DMS53 treated with DMSO at 0.1 percent for 48 hours (cell line): ENCODE measurements around the gene EZR.

Source experiments
- DNase-seq: peaks from one replicate; lab custom pipeline; 2025; ENCODE audit not compliant: unreplicated experiment; lab: John Stamatoyannopoulos, UW

The EZR gene

DNA sequence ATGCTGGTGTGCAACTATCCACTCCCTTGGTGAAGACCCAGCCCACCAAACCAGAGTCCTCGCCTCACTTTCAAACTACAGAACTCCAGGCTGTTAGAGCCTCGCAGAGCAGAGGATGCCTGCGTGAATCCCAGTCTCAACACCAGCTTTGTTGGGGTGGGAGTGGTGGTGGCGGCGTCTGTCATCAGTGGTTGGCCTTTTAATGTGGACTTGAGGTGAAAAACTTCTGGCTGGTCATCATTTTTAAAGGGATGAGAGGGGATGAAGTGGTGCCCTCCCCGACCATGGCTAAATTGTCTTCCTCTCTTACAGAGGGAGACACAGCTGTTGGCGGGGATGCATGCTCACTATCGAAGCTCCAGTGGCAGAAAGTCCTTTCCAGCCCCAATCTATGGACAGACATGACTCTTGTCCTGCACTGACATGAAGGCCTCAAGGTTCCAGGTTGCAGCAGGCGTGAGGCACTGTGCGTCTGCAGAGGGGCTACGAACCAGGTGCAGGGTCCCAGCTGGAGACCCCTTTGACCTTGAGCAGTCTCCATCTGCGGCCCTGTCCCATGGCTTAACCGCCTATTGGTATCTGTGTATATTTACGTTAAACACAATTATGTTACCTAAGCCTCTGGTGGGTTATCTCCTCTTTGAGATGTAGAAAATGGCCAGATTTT lies 54.9 kb downstream of the EZR start:
- DNase-seq: no peak

DNA sequence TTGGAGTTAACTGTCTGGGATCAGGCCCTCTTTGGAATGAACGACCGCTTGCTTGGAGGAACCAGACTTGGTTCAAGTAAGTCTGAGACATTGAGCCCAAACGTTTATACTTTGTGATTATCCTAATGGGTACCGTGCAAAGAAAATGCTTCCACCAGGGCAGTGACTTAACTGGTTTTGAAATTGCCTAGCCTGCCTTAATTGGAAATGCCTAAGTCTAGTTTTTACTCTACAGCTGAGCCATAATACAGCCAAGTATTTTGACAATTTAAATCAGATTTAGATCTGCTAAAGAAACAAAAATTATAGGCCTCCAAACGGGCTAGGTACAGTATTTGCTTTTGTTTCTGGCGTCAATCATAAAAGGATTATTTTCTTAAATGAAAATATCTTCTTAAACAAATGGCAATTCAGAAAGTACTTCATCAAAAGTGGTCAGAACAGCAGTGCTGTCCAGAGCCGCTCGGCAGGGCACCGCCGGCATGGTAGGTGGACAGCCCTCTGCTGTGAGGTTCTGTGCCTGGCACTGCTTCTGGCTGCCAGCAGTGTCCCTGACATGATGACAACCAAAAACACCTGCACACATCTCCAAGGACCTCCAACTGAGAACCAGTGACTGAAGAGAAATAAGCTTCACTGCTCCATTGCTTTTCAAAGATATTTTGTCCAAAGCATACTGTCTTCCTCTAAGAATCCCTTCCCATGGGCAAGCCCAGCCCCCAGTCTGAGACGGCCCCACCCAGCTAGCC lies 55.6 kb downstream of the EZR start:
- no peak for DNase-seq

DNA sequence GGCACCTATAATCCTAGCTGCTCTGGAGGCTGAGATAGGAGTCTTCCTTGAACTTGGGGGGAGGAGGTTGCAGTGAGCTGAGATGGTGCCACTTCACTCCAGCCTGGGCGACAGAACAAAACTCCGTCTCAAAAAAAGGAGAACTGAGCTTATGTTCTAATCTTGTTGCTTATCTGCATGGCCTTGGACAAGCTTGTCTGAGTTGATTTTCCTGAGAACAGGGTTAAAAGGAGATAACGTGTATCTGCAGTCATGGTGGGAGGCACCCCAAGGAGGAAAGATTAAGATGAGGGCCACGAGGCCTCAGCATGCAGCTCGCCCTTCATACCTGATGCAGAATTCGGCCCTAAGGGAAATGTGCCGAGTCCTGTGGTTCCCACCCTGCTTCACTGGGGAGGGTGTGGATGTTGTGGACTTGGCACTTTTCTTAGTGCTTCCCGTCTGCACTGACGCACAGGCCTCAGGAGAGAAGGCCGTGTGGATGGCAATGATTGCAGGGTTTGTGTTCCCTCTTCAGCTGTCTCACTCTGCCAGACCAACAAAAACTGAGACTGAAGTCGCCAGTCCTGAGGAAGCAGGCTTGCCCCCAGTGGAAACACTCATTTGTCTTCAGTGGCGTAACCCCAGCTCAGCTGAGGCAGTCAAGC lies 56.3 kb downstream of the EZR start:
- no peak for DNase-seq

DNA sequence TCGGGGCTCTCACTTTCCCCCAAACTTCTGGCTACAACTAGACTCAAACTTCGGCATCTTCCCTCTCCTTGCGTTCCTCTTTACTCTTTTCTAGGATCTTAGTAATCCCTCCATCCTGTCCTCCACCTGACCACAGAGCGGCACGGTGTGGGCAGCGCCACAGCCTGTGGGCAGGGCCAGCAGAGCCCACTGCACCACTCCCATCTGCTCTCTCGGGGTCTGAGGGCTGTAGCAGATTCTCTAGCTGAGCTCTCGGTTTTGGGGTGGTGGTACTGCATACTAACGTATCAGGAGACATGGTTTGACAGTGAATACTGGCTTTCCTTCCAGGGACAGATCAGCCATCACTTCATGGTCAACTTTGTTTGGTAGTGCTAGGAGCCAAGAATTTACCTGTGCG lies 57.4 kb downstream of the EZR start:
- DNase-seq: no peak

DNA sequence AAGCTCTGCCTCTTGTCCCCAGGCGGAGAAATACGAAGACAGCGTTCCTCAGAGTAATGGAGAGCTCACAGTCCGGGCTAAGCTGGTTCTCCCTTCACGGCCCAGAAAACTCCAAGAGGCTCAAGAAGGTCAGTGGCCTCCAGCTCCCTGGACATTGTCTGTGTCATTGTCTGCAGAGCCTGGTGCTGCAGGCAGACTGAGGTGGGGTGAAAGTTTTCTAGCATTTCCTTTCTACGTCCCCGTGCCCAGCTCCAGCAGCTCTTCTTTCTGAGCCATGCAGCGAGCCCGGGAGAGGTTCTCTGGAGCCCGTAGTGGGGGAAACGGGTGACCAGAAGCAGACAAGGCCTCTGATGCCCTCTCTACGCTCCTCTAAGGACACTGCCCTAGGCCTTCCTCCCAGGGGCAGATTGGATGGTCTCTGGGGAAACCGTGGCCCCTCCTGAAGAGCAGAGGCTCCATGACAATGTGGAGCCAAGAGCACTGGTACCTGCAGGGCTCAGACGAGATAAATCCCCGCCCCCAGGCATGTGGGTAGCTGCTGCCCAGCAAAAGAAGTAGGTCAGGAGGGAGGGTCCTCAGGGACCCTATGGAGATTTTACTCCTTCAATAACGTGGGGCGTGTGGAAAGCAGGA lies 58.4 kb downstream of the EZR start:
- DNase-seq: no peak

DNA sequence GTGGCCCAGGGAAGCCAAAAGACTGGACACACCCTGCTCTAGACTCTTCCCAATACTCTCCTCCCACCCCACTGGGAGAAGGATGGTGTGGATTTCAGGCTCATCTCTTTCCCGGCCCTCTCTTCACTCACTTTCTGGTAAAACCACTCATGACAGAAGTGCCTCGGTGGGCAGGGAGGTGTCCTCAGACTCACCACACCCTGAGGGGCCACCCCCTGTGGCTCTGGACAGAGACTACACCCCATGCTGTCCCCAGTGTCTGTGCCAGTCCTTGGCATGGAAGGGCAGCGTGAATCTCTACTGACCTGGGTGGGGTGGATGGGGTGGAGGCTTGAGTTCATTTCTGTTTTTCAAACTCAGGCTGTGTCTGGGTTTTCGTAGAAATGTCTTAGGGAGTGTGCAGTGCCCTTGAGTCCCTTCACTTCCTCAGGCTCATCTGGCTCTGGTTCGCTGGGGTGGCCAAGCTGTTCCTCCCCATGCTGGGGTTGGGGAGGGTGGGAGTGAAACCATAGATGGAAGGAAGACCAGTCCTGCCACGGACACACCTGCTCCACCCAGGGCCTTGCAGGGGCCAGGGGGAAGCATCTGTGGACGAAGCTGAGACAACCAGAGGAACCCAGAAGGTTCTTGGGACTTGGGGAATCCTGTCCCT lies 59.1 kb downstream of the EZR start:
- DNase-seq: no peak

DNA sequence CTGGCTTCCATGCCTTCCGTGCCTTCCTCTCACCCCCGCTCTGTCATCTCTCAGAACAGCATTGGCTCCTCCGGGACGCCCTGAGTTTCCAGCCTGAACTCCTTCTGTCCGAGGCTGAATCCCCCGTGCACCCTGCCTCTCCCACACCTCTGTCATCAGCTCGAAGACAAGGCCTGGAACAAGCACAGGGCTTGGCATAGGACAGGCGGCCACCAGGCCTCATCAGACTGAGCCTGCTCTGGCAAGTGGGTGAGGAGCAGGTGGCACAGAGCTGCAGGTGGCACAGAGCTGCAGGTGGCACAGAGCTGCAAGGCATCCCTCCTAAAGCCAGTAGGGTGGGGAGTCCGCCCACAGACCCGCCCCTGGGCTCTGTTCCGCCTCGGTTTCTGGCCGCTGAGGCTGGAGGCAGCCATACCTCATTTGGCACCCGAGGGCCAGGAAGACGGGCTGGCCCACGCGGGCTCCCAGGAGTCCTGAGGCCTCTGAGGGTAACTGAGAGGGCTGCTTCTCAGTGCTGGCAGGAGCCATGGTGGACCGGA lies 60.2 kb downstream of the EZR start:
- DNase-seq: no peak

DNA sequence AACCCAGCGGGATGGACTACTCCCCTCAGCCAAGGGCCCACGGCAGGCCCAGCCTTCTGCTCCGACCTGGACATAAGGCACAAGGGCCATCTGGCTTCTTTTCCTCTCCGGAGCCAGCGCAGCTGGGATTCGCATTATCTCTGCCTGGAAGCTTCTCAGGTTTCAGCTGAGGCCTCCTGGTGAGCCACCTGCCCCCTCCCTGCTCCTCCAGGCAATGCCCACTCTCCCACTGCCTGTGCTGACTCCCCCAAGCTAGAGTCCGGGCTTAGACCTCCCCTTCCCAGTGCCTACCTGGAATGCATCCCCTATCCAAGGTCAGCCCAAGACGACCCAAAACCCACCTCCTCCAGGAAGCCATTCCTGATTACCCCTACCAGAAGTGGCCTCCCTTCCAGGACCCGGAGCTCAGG lies 60.7 kb downstream of the EZR start:
- peak; percentile 65 for DNase-seq

DNA sequence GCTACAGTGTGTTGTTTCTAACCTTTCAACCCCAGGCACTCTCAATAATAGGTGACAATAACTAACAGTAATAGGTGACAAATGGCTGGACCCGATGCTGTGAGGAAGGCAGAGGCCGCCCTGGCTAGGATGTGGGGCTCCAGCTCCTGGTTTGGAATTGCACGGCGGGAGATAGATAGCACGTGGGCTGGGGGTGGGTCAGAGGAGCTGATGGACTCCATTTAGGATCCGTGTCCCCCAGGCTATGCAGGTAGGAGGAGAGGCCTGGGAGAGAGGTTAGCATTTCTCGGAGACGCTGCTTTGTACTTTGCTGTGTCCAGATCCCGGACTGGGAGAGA lies 61.4 kb downstream of the EZR start:
- DNase-seq: no peak

DNA sequence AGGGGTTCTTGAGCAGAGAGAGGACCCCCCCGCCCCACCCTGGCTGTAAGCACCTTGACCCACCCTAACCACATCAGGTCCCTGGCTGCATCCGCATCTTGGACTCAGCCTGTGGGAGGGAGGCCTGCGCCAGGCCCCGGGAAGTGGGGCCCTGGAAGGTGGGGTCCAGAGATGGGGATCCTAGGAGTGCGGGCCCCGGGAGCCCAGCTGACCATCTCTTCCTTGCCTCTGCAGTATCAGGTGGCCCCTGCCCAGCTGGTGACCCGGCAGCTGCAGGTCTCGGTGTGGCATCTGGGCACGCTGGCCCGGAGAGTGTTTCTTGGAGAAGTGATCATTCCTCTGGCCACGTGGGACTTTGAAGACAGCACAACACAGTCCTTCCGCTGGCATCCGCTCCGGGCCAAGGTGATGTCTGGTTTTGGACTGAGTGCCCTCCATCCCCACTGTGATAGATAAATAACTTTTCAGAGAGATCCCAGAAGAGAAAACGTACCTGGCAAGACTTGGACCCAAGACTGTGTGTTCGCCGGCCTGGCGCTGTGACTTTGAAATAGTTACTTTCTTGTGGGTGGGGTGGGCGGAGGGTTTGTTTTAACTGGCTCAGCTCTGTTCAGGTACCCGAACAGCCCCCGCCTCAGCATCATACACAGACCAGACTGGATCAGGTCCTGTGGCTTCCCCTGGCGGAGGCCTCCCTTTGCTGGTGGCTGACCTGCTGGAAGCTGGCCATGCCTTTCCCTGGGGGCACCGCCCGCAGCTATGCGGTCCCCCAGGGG lies 62.0 kb downstream of the EZR start:
- DNase-seq: no peak

DNA sequence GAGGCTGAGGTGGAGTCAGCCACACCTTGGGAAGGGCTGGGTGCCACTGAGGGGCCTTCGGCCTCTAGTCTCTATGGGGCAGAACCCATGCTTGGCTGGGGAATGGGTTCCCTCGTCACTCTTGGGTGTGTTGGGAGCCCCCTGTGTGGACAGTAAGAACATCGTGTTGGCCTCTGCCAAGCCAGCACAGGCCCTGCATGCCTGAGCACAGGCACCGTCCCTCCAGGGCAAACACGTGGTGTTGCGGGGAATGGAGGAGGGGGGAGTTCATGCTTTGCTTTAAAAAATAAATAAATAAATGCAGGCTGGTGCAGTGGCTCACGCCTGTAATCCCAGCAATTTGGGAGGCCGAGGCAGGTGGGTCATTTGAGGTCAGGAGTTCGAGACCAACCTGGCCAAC lies 63.0 kb downstream of the EZR start:
- DNase-seq: no peak

DNA sequence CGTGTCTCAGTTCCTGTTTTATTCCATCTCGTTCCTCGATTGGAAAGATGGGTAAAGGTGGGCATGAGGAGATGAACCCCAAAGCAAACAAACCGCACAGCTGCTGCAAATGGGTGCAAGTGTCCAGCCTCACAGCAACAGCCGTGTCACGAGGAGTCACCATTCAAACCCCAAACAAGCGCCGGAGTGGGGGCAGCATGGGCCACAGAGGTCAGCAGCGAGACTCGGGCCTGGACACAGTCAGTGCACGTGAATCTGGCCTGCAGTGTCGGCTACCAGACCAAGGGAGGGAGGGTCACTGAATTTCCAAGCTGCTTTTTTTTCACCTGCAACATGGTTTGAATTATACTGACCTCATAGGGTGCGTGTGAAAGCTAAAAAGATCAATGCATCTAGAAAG lies 63.5 kb downstream of the EZR start:
- DNase-seq: no peak

DNA sequence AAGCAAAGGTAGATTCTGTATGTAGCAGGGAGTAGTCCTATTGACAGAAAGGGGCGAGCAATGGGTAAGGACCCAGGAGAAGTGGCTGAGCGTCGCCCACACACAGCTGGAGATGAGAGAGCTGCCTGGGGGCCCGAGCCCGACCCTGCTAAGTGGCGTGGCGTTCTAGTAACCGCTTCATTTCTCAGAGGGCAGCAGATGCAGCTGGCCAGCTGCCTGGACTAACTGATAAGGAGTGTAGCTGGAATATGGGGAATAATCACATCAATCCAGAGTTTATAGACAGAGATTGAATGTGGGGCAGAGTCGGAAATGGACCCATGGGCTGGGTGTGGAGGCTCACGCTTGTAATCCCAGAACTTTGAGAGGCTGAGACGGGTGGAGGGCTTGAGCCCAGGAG lies 64.4 kb downstream of the EZR start:
- DNase-seq: no peak

DNA sequence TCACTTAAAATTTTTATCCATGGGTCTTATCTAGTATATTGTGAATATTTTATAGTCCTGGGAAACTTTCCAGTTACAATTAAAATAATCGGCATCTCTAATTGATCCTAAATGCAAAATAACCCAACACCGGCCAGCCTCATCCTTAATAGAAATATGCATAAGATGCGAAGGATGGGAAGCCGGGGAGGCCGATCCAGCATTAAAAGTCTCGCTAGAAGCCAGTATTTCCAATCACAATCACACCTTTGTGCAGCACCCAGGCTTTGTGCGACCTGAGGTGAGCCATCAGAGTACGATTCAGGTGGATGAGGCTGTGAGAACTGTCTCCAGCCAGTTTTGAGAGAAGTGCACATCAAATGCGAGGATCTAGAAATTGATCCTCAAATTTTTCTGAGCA lies 65.4 kb downstream of the EZR start:
- DNase-seq: no peak

DNA sequence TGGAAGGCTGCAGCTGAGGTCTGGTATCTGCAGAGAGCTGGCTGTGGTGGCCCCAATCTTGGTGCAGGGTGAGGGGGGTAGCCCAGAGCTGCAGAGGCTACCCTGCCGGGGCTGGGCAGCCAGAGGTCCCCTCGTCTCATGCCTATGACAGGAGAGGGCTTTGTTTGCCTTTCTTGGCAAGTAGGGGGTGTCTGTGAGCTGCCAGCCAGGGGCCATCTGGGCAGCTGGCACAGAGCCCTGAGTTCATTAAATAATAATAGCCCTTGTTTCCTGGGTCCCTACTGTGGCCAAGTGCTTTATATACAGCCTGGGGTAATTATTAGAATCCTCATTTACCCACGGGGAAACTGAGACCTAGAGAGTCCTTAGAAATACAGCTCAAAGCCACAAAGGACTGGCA lies 66.6 kb downstream of the EZR start:
- DNase-seq: no peak

DNA sequence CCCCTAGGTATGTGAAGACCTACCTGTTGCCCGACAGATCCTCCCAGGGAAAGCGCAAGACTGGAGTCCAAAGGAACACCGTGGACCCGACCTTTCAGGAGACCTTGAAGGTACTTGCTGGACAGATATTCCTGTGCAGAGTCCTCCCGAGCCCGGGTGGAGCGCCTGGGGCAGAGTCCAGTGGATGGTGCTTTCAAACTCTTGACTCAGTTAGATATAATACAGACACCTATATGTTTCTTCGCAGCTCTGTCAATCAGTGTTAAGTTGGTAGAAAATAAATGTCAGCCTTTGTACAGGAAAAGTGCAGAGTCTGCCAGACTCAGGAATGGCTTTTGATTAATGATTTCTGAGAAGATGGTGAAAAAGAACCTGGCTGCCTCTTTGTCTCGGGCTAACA lies 67.2 kb downstream of the EZR start:
- DNase-seq: no peak

DNA sequence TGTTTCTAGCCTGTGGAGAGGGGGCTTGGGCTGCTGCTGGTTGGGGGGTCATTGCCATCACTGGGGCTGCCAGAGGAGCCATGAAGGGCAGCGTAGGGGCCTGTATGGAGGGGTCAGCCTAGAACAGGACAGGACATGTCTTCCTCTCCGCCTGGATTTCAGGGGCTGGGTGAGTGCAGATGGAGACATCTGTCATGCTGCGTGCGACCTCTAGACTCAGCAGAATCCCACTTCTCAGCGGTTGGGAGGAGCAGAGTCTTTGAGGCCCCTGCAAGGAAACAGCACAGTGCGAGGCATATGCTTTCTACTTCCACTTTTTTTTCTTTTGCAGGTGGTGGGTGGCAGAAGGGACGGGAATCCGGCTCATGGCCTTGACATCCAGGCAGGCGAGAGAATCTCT lies 67.9 kb downstream of the EZR start:
- DNase-seq: no peak

DNA sequence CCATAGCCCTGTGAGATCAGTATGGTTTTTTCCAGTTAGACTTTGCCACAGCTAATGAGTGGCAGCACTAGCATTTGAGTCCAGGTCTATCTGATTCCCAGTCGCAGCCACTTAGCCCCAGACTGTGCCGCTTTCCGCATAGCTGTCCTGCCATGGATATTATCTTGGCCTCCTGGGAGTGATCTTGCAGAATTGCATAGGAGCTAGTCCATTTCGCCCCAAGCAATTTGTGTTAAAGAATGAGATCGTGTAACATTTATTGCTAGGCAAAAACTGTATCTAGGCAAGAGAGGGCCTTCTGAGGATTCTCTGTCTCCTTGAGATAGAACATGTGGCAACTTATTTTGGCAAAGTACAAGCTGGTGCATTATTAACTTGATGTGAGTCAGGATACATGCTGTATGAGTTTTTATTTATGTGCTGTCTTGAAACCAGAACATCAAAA lies 74.2 kb downstream of the EZR start:
- DNase-seq: no peak

DNA sequence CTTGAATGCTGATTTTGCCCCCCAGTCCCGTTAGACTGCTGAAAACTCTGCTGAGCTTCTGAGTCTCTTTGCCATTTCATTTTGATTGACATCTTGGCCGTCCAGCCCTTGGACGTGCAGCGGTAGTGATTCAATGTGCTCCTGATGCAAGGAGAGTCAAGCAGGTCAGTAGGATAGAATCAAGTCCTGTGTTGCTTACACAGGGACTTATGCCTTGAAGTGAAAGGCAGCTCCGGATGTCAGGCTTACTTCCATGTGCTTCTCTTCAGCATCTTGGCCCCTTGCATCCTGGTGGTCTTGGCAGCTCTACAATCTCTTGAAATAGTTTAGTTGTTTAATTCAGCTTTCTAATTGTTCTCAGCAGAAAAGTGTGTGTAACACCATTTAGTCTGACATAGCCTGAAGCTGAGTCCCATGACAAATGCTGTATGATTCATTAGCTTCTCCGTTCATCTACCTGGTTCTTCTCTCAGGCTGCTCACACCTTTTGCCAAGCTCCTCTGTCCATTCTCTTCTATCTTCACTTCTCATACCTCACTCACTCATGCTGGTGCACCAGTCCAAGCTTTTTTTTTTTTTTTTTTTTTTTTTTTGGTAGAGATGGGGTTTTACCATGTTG lies 76.0 kb downstream of the EZR start:
- DNase-seq: no peak

DNA sequence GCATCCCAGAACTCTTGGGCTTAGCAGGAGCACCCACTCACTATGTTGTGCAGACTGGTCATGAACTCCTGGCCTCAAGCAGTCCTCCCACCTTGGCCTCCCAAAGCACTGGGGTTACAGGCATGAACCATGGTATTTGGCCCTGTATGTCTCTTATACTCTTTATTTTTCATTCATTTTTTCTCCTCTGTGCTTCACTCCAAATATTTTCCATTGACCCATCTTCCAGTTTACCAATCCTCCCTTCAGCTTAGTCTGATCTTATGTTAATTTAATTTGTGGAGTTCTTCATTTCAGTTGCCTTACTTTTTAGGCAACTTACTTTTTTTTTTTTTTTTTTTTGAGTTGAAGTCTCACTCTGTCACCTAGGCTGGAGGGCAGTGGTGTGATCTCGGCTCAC lies 79.5 kb downstream of the EZR start:
- no peak for DNase-seq
